Ramos (cell line): ENCODE measurements around the gene NTM.

Experiments used
- in situ Hi-C: fragments of 300-500 bp; cut with MboI; formaldehyde crosslinking; loops from one replicate; pipeline ENCODE4 v1.14.3; 2022; ENCODE audit warnings: low sequenced_read_pairs; ENCODE audit not compliant: unreplicated experiment

The NTM gene

GRCh38 chr11:132187386-132187785 is 817.0 kb downstream of the NTM start:
- in situ Hi-C loops: no loop called here

DNA sequence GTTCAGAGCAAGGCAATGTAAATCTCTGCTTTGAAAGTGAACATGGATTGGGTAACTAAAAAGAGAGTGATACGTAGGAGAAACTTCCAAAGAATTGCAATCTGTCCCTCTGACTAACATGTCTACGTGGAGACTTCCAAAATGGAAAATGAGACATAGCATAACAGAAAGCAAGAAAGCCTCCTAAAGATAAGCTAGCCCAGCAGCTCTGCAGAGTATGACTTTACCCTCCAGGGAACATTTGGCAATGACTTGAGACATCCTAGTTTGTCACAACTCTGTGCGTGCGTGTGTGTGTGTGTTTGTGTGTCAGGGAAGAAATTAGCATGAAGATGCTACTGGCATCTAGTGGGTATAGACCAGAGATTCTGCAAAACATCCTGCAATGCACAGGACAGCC is 817.4 kb downstream of the NTM start:
- in situ Hi-C loops: no loop called here

DNA sequence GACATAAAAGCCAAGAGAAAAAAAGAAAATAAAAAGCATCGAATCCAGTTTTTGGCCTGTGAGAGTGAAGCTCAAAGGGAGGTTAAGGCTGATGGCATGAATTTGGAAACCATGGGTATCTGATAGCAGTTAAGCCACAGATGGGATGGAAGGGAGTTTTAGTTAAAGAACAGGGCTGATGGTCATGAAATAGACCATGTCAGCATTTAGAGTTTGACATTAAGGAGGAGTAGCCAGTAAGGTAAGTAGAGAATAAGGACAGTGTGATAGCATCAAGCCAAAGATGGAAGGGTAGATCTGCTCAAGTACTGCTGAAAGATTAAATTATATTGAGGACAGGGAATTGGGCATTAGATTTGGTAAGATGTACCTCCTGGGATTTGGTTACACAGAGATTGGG is 826.5 kb downstream of the NTM start:
- in situ Hi-C loops: no loop called here

GRCh38 chr11:132200353-132200936 is 830.0 kb downstream of the NTM start:
- in situ Hi-C loops: no loop called here

DNA sequence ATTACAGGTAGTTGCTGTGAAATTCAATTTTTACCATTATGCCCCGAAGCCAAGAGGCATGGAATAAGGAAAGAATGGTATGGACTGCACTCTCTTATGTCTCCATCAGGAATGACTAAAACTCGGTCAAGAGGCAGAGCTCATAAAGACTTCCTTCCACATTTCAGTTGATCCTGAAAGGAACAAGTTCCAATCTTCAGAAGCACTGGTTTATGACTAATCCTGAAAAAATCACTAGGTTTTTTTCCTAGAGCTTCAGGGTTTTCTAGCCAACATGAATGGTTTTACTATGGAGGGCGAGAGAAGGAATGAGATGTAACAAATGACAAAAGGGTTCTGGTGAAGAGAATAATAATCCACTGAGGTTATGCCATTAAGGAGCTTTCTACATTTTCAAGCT is 832.2 kb downstream of the NTM start:
- in situ Hi-C loops: no loop called here

- in situ Hi-C loops: no loop called here
Observed at GRCh38 chr11:132205006-132205405, 834.6 kb downstream of the NTM start.

- in situ Hi-C loops: no loop called here
Observed at GRCh38 chr11:132205496-132205895, 835.1 kb downstream of the NTM start.

- in situ Hi-C loops: no loop called here
Observed at GRCh38 chr11:132206993-132207392, 836.6 kb downstream of the NTM start.

DNA sequence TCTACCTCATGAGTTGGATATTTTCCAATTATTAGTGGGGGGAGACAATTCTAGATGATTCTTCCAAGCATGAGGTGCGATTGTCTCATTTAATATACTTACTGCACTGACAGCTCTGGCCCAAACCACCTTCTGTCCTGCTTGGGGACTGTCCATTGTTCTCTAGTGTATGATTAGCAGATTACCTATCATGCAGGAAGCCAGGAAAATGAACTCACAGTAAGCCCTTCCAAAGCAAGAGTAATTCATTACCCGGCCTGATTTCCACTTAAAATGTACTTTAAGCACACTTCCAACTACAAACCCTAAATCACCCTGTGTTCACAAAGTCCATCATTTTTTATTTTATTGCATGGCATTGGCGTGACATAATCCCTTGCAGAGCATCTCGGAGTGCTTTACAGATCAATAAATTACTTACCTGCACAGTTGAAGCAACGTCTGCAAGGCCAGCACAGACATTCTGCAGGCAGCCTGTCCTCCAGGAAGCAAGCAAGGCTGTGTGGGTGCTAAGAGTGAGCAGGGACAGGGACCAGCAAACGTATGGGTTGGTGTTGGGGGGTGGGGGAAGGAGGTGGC is 838.2 kb downstream of the NTM start:
- in situ Hi-C loops: no loop called here

DNA sequence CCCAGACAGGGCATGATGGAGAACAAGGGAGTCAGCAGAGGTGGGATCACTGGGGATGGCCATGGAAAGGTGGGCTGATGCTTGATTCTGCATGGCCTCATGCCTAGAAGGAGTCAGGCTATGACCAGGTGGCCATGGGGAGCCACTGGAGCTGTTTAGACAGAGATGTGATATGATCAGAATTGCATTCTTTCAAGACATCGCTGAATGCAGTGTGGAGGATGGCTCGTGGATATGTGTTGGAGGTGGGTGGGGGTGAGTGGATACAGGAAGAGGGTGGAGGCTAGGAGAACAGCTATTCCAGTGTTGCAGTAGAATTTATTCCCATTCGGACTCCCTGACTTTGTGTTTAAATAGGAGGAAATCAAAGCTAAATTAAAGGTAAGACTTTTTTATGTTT is 841.1 kb downstream of the NTM start:
- in situ Hi-C loops: no loop called here

DNA sequence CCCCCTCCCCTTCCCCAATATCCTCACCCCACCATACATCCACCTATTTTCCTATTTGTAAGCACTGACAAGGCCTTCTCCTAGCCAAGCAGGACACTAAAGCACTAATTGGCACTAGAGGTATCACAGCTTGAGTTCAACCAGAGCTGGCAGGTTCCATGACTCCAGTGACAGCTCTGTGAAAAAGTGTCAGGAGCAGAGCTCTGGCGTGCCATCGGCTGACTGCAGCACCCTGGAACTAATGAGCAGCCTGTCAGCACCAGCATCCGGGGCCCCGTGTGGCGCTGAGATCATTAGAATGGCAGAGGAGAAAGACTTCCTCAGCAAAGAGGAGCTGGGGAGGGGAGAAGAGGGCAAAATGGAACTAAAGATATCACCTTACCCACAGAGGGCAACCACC is 847.4 kb downstream of the NTM start:
- in situ Hi-C loops: no loop called here

- in situ Hi-C loops: no loop called here
Observed at GRCh38 chr11:132220474-132220873, 850.1 kb downstream of the NTM start.

GRCh38 chr11:132222345-132222744 is 851.9 kb downstream of the NTM start:
- in situ Hi-C loops: no loop called here

- in situ Hi-C loops: no loop called here
Observed at GRCh38 chr11:132226522-132226921, 856.1 kb downstream of the NTM start.

GRCh38 chr11:132228746-132229325 is 858.4 kb downstream of the NTM start:
- in situ Hi-C loops: no loop called here

- in situ Hi-C loops: no loop called here
Observed at GRCh38 chr11:132231656-132232347, 861.4 kb downstream of the NTM start.

GRCh38 chr11:132234878-132235277 is 864.5 kb downstream of the NTM start:
- in situ Hi-C loops: no loop called here

- in situ Hi-C loops: no loop called here
Observed at GRCh38 chr11:132237781-132238180, 867.4 kb downstream of the NTM start.

GRCh38 chr11:132238331-132238866 is 868.0 kb downstream of the NTM start:
- in situ Hi-C loops: no loop called here

GRCh38 chr11:132240374-132240773 is 870.0 kb downstream of the NTM start:
- in situ Hi-C loops: no loop called here

DNA sequence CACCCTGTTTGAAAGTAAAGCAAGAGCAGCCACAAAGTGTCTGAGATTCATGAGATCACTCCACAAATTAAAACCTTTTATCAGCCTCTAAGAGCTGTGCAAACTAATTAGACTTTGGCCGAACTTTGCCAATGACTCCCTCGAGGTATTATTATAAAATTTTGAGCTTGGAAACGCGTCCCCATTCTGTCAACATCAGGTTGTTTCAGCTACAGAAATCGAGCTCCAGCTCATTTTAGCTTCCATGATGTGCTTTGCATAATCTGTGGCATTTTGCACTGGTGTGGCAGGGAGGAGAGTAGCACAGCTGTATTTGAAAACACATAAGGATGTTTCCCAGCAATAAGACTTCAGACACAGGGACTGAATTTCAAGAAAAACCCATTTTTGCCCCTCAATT is 872.2 kb downstream of the NTM start:
- in situ Hi-C loops: no loop called here
